MM.1S (cell line): ENCODE data around the gene PTPN3.

Experiments
- DNase-seq: peaks from one replicate; pipeline ENCODE4 v3.0.0-alpha.2; 2015
- H2AFZ ChIP-seq: fragments of 300-600 bp; sonication (generic); 2 replicates; pipeline ENCODE4 v1.6.0; 2016; ENCODE audit warnings: antibody characterized with exemption, low read length
- H3F3A ChIP-seq: fragments of 300-600 bp; sonication (generic); 2 replicates; pipeline ENCODE4 v1.6.1; 2016; ENCODE audit warnings: mild to moderate bottlenecking, antibody characterized with exemption, low read length, moderate library complexity, mixed read lengths; ENCODE audit not compliant: insufficient read depth
- H3K27ac ChIP-seq: fragments of 300-600 bp; sonication (generic); 2 replicates; pipeline ENCODE4 v1.5.1; 2016; ENCODE audit warnings: mild to moderate bottlenecking, low read length
- H3K27me3 ChIP-seq: fragments of 300-600 bp; sonication (generic); replicated peaks from 2 replicates; pipeline ENCODE4 v1.6.0; 2016; ENCODE audit warnings: low read length; ENCODE audit not compliant: insufficient read depth
- H3K36me3 ChIP-seq: fragments of 300-600 bp; sonication (generic); replicated peaks from 2 replicates; pipeline ENCODE4 v1.6.1; 2016; ENCODE audit warnings: mild to moderate bottlenecking, low read length, mixed read lengths; ENCODE audit not compliant: insufficient read depth
- H3K4me1 ChIP-seq: fragments of 300-600 bp; sonication (generic); 2 replicates; pipeline ENCODE4 v1.6.1; 2016; ENCODE audit warnings: low read length, mixed read lengths
- H3K4me2 ChIP-seq: fragments of 300-600 bp; sonication (generic); 2 replicates; pipeline ENCODE4 v1.6.0; 2016; ENCODE audit warnings: low read depth, low read length
- H3K4me3 ChIP-seq: fragments of 300-600 bp; sonication (generic); 2 replicates; pipeline ENCODE4 v1.5.1; 2016; ENCODE audit warnings: low read length, mixed read lengths
- H3K79me2 ChIP-seq: fragments of 300-600 bp; sonication (generic); 2 replicates; pipeline ENCODE4 v1.6.1; 2016; ENCODE audit warnings: mixed run types, low read length, mixed read lengths
- H3K9ac ChIP-seq: fragments of 300-600 bp; sonication (generic); 2 replicates; pipeline ENCODE4 v1.6.1; 2016; ENCODE audit warnings: low read length, mixed read lengths
- H3K9me2 ChIP-seq: fragments of 300-600 bp; sonication (generic); replicated peaks from 2 replicates; pipeline ENCODE4 v1.6.1; 2016; ENCODE audit warnings: mild to moderate bottlenecking, low read length, mixed read lengths; ENCODE audit not compliant: insufficient read depth
- H3K9me3 ChIP-seq: fragments of 300-600 bp; sonication (generic); replicated peaks from 2 replicates; pipeline ENCODE4 v1.6.1; 2016; ENCODE audit warnings: mild to moderate bottlenecking, low read length, mixed read lengths; ENCODE audit not compliant: insufficient read depth
- H4K20me1 ChIP-seq: fragments of 300-600 bp; sonication (generic); 2 replicates; pipeline ENCODE4 v1.6.1; 2016; ENCODE audit warnings: mild to moderate bottlenecking, low read length, moderate library complexity, mixed read lengths; ENCODE audit not compliant: insufficient read depth
- CTCF ChIP-seq: fragments of 300-600 bp; sonication (generic); IDR thresholded peaks from 2 replicates; pipeline ENCODE4 v1.5.1; 2016; ENCODE audit warnings: antibody characterized with exemption, low read length, mixed read lengths
- EZH2 ChIP-seq: fragments of 300-600 bp; sonication (generic); optimal IDR thresholded peaks from 2 replicates; pipeline ENCODE3; 2017; ENCODE audit warnings: low read depth, mild to moderate bottlenecking, antibody characterized with exemption, low read length, mixed read lengths
- EZH2phosphoT487 ChIP-seq: fragments of 300-600 bp; sonication (generic); IDR thresholded peaks from 2 replicates; pipeline ENCODE4 v1.6.1; 2018; ENCODE audit warnings: antibody characterized with exemption, low read length

Gene PTPN3

GRCh38 chr9:109423877-109424276 lies 74.2 kb downstream of the PTPN3 start:
- H3K4me2 ChIP-seq, result no peak overlapping the region
- no peaks in the 10 kb centered on the region for H3F3A ChIP-seq
- H3K9me2 ChIP-seq, result no peaks in the 10 kb centered on the region
- H4K20me1 ChIP-seq, result no peaks in the 10 kb centered on the region
- no peaks in the 10 kb centered on the region for H3K79me2 ChIP-seq
- H3K4me1 ChIP-seq, result no peaks in the 10 kb centered on the region
- no peak overlapping the region for H3K9ac ChIP-seq
- H2AFZ ChIP-seq, result no peak overlapping the region
- no peaks in the 10 kb centered on the region for H3K9me3 ChIP-seq
- H3K4me3 ChIP-seq, result no peak overlapping the region
- no peaks in the 10 kb centered on the region for H3K27me3 ChIP-seq
- no peak for DNase-seq
- no peak overlapping the region for H3K27ac ChIP-seq
- no peaks in the 10 kb centered on the region for H3K36me3 ChIP-seq
- TF ChIP-seq EZH2phosphoT487 (no peak), CTCF (no peak)

GRCh38 chr9:109422641-109423040 lies 75.5 kb downstream of the PTPN3 start:
- DNase-seq, result no peak
- no peak overlapping the region for H3K4me3 ChIP-seq
- no peaks in the 10 kb centered on the region for H3K79me2 ChIP-seq
- no peak overlapping the region for H3K27ac ChIP-seq
- no peak overlapping the region for H3K9ac ChIP-seq
- H3K4me2 ChIP-seq, result no peak overlapping the region
- H3K4me1 ChIP-seq, result no peaks in the 10 kb centered on the region
- no peaks in the 10 kb centered on the region for H3K9me2 ChIP-seq
- H3K36me3 ChIP-seq, result no peaks in the 10 kb centered on the region
- H4K20me1 ChIP-seq, result no peaks in the 10 kb centered on the region
- H2AFZ ChIP-seq, result no peak overlapping the region
- no peaks in the 10 kb centered on the region for H3K9me3 ChIP-seq
- no peaks in the 10 kb centered on the region for H3K27me3 ChIP-seq
- H3F3A ChIP-seq, result no peaks in the 10 kb centered on the region
- TF ChIP-seq CTCF (no peak), EZH2phosphoT487 (no peak), EZH2 (no peak)

- no peaks in the 10 kb centered on the region for H3K9me2 ChIP-seq
- no peak overlapping the region for H3K27ac ChIP-seq
- no peak for TF ChIP-seq EZH2
- TF ChIP-seq EZH2phosphoT487, result no peak
- no peak for TF ChIP-seq CTCF
- no peak overlapping the region for H3K4me3 ChIP-seq
- H3K36me3 ChIP-seq, result no peaks in the 10 kb centered on the region
- no peak overlapping the region for H3K9ac ChIP-seq
- H2AFZ ChIP-seq, result no peak overlapping the region
- H3K4me1 ChIP-seq, result peaks cover 9% of the 10 kb centered on the region
- no peak overlapping the region for H3K4me2 ChIP-seq
- H3F3A ChIP-seq, result no peaks in the 10 kb centered on the region
- H3K79me2 ChIP-seq, result no peaks in the 10 kb centered on the region
- H3K9me3 ChIP-seq, result no peaks in the 10 kb centered on the region
- no peaks in the 10 kb centered on the region for H4K20me1 ChIP-seq
- DNase-seq, result no peak
- no peaks in the 10 kb centered on the region for H3K27me3 ChIP-seq
These were observed 76.8 kb downstream of the PTPN3 start for GRCh38 chr9:109421026-109421970.
